CD8-positive, alpha-beta memory T cell (primary cell): Measurements from ENCODE around the gene GJB3. TPM values are rescaled to one million over a fixed set of nuclear protein-coding genes. Genes with fewer than 3 reads are reported as not detected.

Source experiments
- CTCF ChIA-PET: fragments of 350-600 bp; sonication (Branson Sonifier 250); formaldehyde crosslinking; loops from one replicate; lab custom pipeline; 2021; ENCODE audit warnings: antibody characterized with exemption; lab: Charles Lee
- POLR2A ChIA-PET: fragments of 350-600 bp; sonication (Branson Sonifier 250); formaldehyde crosslinking; loops from one replicate; lab custom pipeline; 2021; ENCODE audit warnings: antibody characterized with exemption; lab: Charles Lee
- DNase-seq, 5 donors: peaks; one replicate each; pipeline versions ENCODE4 v3.0.0 to v3.0.0-alpha.2; 2020 to 2022; ENCODE audit warnings: mixed read lengths in 1 of 5
- H3K27ac ChIP-seq: one replicate; pipeline ENCODE4 v1.7.0; 2013; ENCODE audit warnings: low read depth, mild to moderate bottlenecking, low read length, moderate library complexity
- H3K27me3 ChIP-seq: 2 replicates; pipeline ENCODE4 v1.7.0; 2013; ENCODE audit warnings: low read length, mild to moderate bottlenecking; ENCODE audit not compliant: insufficient read depth, poor library complexity, severe bottlenecking
- H3K36me3 ChIP-seq: 2 replicates; pipeline ENCODE4 v1.7.0; 2013; ENCODE audit warnings: mild to moderate bottlenecking, low read length, moderate library complexity; ENCODE audit not compliant: insufficient read depth
- H3K4me1 ChIP-seq: 2 replicates; pipeline ENCODE4 v1.7.0; 2013; ENCODE audit warnings: mild to moderate bottlenecking, low read length, moderate library complexity; ENCODE audit not compliant: insufficient read depth
- H3K4me3 ChIP-seq: 2 replicates; pipeline ENCODE4 v1.7.0; 2013; ENCODE audit warnings: mild to moderate bottlenecking, low read length
- H3K9me3 ChIP-seq: 2 replicates; pipeline ENCODE4 v1.7.0; 2013; ENCODE audit warnings: mild to moderate bottlenecking, low read length
- H3K27ac Mint-ChIP-seq, 8 donors: one replicate each; pipeline ENCODE4 v1.8.0; 2020 to 2021; ENCODE audit warnings: mixed read lengths in 8 of 8, mild to moderate bottlenecking in 6 of 8, inconsistent platforms in 3 of 8, moderate library complexity in 3 of 8
- H3K27me3 Mint-ChIP-seq, 2 donors: one replicate each; pipeline ENCODE4 v1.8.0; 2020 to 2021; ENCODE audit warnings: mixed read lengths in 2 of 2, mild to moderate bottlenecking in 1 of 2, moderate library complexity in 1 of 2
- H3K36me3 Mint-ChIP-seq, 3 donors: one replicate each; pipeline ENCODE4 v1.8.0; 2020 to 2021; ENCODE audit warnings: mixed read lengths in 3 of 3, inconsistent platforms in 1 of 3, mild to moderate bottlenecking in 1 of 3
- H3K4me1 Mint-ChIP-seq, 3 donors: one replicate each; pipeline ENCODE4 v1.8.0; 2020 to 2021; ENCODE audit warnings: mixed read lengths in 3 of 3, inconsistent platforms in 1 of 3, mild to moderate bottlenecking in 1 of 3
- H3K4me3 Mint-ChIP-seq, 7 donors: one replicate each; pipeline ENCODE4 v1.8.0; 2020 to 2021; ENCODE audit warnings: mixed read lengths in 7 of 7, mild to moderate bottlenecking in 6 of 7, moderate library complexity in 4 of 7, inconsistent platforms in 2 of 7
- H3K9me3 Mint-ChIP-seq, 5 donors: one replicate each; pipeline ENCODE4 v1.8.0; 2020 to 2022; ENCODE audit warnings: mixed read lengths in 5 of 5, mild to moderate bottlenecking in 3 of 5, moderate library complexity in 2 of 5, inconsistent platforms in 1 of 5
- polyA plus RNA-seq: library from polyadenylated mRNA; unstranded; fragments of 300-500 nt; fragmentation: Illumina TruSeq; gene quantifications from one replicate; pipeline ENCODE4 v1.2.3, GENCODE V29; 2021
- total RNA-seq, 2 experiments: library from RNA; stranded (reverse); gene quantifications; one replicate each; pipeline ENCODE4 v1.2.3, GENCODE V29; 2021

The GJB3 gene
- total and polyA plus RNA-seq, 3 experiments from 2014 or later, result not detected

DNA sequence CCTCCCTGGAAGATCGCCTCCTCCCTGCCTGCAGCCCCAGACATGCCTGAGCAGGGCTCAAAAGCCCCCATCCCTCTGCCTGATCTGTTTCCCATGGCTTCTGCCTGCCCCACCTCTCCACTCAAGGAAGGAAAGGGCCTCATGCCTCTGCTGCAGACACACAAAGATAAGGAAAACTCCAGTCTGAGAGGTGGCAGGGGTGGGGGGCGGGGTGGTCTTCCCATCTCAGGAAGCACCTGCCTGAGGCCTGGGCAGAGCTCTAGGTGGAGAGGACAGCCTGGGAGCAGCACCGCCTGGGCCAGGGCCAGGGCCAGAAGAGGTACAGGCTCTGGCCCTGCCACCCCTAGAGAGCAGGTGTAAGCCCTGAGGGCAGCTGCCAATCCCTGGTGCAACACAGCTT lies 4.1 kb upstream of the GJB3 start:
- Histone ChIP-seq H3K36me3 (no peaks in the 10 kb centered on the region), H3K9me3 (no peaks in the 10 kb centered on the region), H3K27me3 (peaks cover 6% of the 10 kb centered on the region), H3K4me1 (no peaks in the 10 kb centered on the region), H3K4me3 (no peak overlapping the region), H3K27ac (no peak overlapping the region)
- Mint-ChIP-seq H3K4me1 (peaks cover 0 to 3% (median 0%) of the 10 kb centered on the region in 3 donors), H3K27me3 (peaks cover 12 to 39% of the 10 kb centered on the region in 2 donors), H3K9me3 (no peaks in the 10 kb centered on the region), H3K4me3 (no peak overlapping the region), H3K36me3 (no peaks in the 10 kb centered on the region), H3K27ac (peak overlapping the region in 1 of 8 donors; percentile 76)
- POLR2A ChIA-PET, result no interaction called here
- CTCF ChIA-PET, result no interaction called here
- DNase-seq, result no peak

DNA sequence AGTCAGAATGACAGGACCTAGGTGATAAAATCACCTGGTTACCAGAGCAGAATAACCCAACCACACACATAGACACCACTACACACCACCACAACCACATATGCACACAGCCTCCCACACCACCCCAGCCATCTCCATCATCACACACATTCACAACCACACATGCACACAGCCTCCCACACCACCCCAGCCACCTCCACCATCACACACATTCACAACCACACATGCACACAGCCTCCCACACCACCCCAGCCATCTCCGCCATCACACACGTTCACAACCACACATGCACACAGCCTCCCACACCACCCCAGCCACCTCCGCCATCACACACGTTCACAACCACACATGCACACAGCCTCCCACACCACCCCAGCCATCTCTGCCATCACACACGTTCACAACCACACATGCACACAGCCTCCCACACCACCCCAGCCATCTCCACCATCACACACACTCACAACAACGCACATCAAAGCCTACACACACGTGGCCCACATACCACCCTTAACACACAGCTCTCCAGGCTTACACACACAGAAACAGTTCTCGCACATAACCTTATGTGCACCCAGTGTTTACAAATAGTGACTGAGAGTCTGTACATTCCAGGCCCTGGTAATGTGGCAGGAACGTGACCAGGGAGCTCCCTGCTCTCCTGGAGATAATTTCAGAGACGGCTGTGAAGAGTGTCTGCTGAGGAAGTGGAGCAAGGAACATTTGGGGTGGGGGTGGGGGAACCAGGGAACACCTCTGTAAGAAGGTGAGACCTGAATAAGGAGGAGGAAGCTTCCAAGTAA lies 3.3 kb upstream of the GJB3 start:
- ChIA-PET POLR2A (no interaction called here), CTCF (no interaction called here)
- H3K9me3 Mint-ChIP-seq, result no peaks in the 10 kb centered on the region
- Histone ChIP-seq H3K4me1 (no peaks in the 10 kb centered on the region), H3K36me3 (no peaks in the 10 kb centered on the region), H3K9me3 (no peaks in the 10 kb centered on the region), H3K4me3 (no peak overlapping the region), H3K27me3 (peaks cover 14% of the 10 kb centered on the region), H3K27ac (no peak overlapping the region)
- H3K27ac Mint-ChIP-seq, result no peak overlapping the region
- no peak for DNase-seq
- H3K4me3 Mint-ChIP-seq, result no peak overlapping the region
- no peaks in the 10 kb centered on the region for H3K36me3 Mint-ChIP-seq
- H3K27me3 Mint-ChIP-seq, result peaks cover 15 to 40% of the 10 kb centered on the region in 2 donors
- H3K4me1 Mint-ChIP-seq, result peaks cover 0 to 6% (median 4%) of the 10 kb centered on the region in 3 donors

DNA sequence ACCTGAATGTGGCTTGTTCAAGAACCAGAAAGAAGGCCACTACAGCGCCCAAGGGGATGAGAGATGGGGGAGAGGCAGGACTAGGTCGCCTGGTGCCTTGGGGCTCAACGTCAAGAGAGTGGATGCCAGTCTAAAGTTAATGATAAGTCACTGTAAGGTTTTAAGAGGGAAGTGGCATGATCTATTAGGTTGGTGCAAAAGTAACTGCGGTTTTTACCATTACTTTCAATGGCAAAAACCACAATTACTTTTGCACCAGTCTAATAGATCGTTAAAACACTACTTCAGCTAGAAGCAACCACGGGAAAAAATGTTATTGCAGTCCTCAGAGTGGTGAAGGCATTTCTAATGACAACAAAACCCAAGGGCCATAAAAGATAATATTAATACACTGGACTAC lies 2.6 kb upstream of the GJB3 start:
- Histone ChIP-seq H3K4me3 (no peak overlapping the region), H3K27me3 (peaks cover 18% of the 10 kb centered on the region), H3K9me3 (no peaks in the 10 kb centered on the region), H3K36me3 (no peaks in the 10 kb centered on the region), H3K27ac (no peak overlapping the region), H3K4me1 (no peaks in the 10 kb centered on the region)
- H3K9me3 Mint-ChIP-seq, result no peaks in the 10 kb centered on the region
- peaks cover 0 to 6% (median 4%) of the 10 kb centered on the region in 3 donors for H3K4me1 Mint-ChIP-seq
- ChIA-PET POLR2A (no interaction called here), CTCF (no interaction called here)
- H3K4me3 Mint-ChIP-seq, result no peak overlapping the region
- H3K27me3 Mint-ChIP-seq, result peaks cover 20 to 46% of the 10 kb centered on the region in 2 donors
- no peak overlapping the region for H3K27ac Mint-ChIP-seq
- no peaks in the 10 kb centered on the region for H3K36me3 Mint-ChIP-seq
- no peak for DNase-seq

DNA sequence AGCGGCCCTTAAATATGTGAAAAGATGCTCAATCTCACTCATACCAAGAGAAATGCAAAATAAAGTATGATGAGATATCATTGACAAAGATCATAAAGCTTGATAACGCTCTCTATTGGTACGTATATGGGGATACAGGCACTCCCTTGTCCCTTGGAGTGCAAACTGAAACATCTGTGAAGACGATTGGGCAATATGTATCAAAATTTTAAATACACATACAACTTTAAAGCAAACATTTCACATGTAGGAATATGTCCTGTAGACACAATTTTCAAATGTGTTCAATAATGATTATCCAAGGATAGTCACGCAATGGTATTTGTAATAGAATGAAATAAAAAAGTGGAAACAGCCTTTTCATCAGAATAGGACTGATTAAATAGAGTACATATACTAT lies 2.0 kb upstream of the GJB3 start:
- Histone ChIP-seq H3K4me3 (no peak overlapping the region), H3K4me1 (no peaks in the 10 kb centered on the region), H3K9me3 (no peaks in the 10 kb centered on the region), H3K27ac (no peak overlapping the region), H3K36me3 (no peaks in the 10 kb centered on the region), H3K27me3 (peaks cover 19% of the 10 kb centered on the region)
- ChIA-PET POLR2A (no interaction called here), CTCF (no interaction called here)
- Mint-ChIP-seq H3K27me3 (peaks cover 20 to 50% of the 10 kb centered on the region in 2 donors), H3K36me3 (no peaks in the 10 kb centered on the region), H3K4me3 (no peak overlapping the region), H3K9me3 (no peaks in the 10 kb centered on the region), H3K4me1 (peaks cover 0 to 6% (median 4%) of the 10 kb centered on the region in 3 donors), H3K27ac (no peak overlapping the region)
- no peak for DNase-seq

DNA sequence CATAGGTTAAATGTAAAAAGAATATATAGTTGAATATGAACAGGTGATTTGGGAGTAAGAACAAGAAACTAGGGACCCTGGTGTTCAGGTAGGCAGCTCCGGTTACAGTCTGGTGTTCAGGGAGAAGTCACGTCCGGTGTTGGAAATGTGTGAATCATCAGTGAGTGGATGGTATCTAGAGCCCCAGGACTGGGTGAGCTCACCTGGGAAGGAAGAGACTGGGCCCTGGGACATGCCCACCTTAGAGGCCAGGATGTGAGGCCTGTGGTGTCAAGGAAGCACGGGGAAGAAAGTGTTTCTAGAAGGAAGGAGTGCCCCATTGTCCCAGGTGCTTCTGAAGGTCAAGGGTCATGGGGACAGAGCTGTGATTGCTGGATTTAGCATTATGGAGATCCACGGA lies 1.5 kb upstream of the GJB3 start:
- Histone ChIP-seq H3K36me3 (no peaks in the 10 kb centered on the region), H3K9me3 (no peaks in the 10 kb centered on the region), H3K27me3 (peaks cover 23% of the 10 kb centered on the region), H3K27ac (no peak overlapping the region), H3K4me3 (no peak overlapping the region), H3K4me1 (no peaks in the 10 kb centered on the region)
- DNase-seq, result no peak
- H3K4me3 Mint-ChIP-seq, result peak overlapping the region in 1 of 7 donors; percentile 52
- ChIA-PET CTCF (no interaction called here), POLR2A (no interaction called here)
- no peak overlapping the region for H3K27ac Mint-ChIP-seq
- H3K9me3 Mint-ChIP-seq, result no peaks in the 10 kb centered on the region
- H3K36me3 Mint-ChIP-seq, result no peaks in the 10 kb centered on the region
- H3K4me1 Mint-ChIP-seq, result peaks cover 0 to 6% (median 4%) of the 10 kb centered on the region in 3 donors
- H3K27me3 Mint-ChIP-seq, result peaks cover 20 to 55% of the 10 kb centered on the region in 2 donors

DNA sequence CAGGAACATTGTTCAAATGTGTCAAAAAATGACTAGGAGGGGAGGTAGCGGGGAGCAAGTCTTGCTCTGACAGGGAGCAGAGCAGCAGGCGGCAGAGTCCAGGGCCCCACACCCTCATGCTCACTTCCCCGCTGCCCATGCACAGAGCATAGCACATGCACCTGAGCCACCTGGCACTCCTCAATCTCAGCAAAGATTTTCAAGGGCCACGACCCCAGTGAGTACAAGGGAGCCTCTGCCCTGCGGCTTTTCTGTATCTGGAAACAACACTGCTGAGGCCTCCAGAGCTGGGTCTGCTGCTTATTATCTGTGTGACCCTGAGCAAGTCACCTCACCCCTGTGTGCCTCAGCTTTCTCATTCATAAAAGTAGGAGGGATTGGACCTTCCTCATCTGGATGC lies 1.1 kb upstream of the GJB3 start:
- Histone ChIP-seq H3K9me3 (no peaks in the 10 kb centered on the region), H3K27me3 (peaks cover 23% of the 10 kb centered on the region), H3K27ac (no peak overlapping the region), H3K36me3 (no peaks in the 10 kb centered on the region), H3K4me3 (no peak overlapping the region), H3K4me1 (no peaks in the 10 kb centered on the region)
- Mint-ChIP-seq H3K4me3 (no peak overlapping the region), H3K4me1 (peaks cover 0 to 6% (median 4%) of the 10 kb centered on the region in 3 donors), H3K27me3 (peaks cover 20 to 60% of the 10 kb centered on the region in 2 donors), H3K36me3 (no peaks in the 10 kb centered on the region), H3K9me3 (no peaks in the 10 kb centered on the region), H3K27ac (no peak overlapping the region)
- no peak for DNase-seq
- ChIA-PET POLR2A (no interaction called here), CTCF (no interaction called here)

DNA sequence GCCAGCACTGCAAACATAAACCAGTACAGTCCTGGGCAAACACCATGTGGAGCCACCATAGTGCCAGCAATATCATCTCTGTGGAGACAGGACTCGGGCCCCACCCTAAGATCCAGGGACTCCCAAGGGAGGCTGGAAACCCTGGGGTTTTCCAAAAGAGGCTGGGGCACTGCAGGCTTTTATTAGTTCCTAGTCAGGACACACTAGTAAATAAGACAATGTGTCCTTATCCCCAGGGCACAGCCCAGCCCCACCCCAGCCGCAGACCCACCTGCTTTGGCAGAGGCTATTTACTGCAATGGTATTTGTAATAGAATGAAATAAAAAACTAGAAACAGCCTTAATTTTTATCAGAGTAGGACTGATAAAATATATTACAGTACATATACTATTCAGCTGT lies 486 bp upstream of the GJB3 start:
- Mint-ChIP-seq H3K27ac (no peak overlapping the region), H3K36me3 (no peaks in the 10 kb centered on the region), H3K27me3 (peaks cover 20 to 63% of the 10 kb centered on the region in 2 donors), H3K4me3 (no peak overlapping the region), H3K4me1 (peaks cover 0 to 6% (median 4%) of the 10 kb centered on the region in 3 donors), H3K9me3 (no peaks in the 10 kb centered on the region)
- Histone ChIP-seq H3K36me3 (no peaks in the 10 kb centered on the region), H3K4me3 (no peak overlapping the region), H3K27me3 (peaks cover 23% of the 10 kb centered on the region), H3K4me1 (no peaks in the 10 kb centered on the region), H3K27ac (no peak overlapping the region), H3K9me3 (no peaks in the 10 kb centered on the region)
- ChIA-PET CTCF (no interaction called here), POLR2A (no interaction called here)
- no peak for DNase-seq

DNA sequence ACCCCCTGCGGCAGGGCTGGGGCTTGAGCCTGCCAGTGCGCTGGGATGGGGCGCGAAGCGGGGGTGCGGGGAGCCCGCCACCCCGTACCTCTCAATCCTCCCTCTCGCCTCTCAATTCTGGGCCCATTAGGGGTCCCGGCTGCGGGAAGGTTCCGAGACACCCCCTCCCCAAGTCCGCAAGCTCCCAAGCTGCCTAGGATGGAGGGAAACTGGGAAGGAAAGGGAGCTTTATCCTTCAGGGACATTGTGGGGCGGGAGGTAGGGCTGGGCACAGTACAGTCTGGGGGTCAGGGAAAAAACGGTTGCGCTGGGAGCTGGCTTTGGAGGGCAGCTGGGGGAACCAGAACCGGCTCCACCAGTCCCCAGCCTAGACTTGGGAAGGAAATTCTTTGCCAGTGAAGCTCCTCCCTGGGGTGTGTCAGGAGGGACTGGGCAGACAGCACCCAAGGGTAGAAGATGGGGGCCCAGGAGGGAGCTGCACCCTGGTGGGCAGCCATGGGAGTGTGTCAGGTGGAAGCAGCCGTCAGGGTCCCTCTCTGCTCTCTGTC lies 904 bp downstream of the GJB3 start:
- ChIA-PET POLR2A (no interaction called here), CTCF (no interaction called here)
- H3K27me3 Mint-ChIP-seq, result peaks cover 28 to 67% of the 10 kb centered on the region in 2 donors
- no peak for DNase-seq
- H3K4me3 ChIP-seq, result no peak overlapping the region
- H3K27ac ChIP-seq, result no peak overlapping the region
- H3K27ac Mint-ChIP-seq, result no peak overlapping the region
- no peaks in the 10 kb centered on the region for H3K36me3 ChIP-seq
- H3K4me3 Mint-ChIP-seq, result peak overlapping the region in 3 of 7 donors; percentile 11 to 20 (median 12)
- H3K4me1 ChIP-seq, result no peaks in the 10 kb centered on the region
- H3K27me3 ChIP-seq, result peaks cover 23% of the 10 kb centered on the region
- H3K36me3 Mint-ChIP-seq, result no peaks in the 10 kb centered on the region
- H3K9me3 Mint-ChIP-seq, result no peaks in the 10 kb centered on the region
- peaks cover 4 to 8% (median 6%) of the 10 kb centered on the region in 3 donors for H3K4me1 Mint-ChIP-seq
- no peaks in the 10 kb centered on the region for H3K9me3 ChIP-seq
